Caco-2 (cell line): ENCODE results near the gene IRX2. TPM values are rescaled to one million over a fixed set of nuclear protein-coding genes. Genes with fewer than 3 reads are reported as not detected.

Experiments used
- BruUV-seq: library from RNA; stranded (reverse); fragments of 400-500 nt; replicated peaks from 2 replicates; lab custom pipeline; 2021; lab: Mats Ljungman, UMichigan
- CTCF ChIA-PET: fragments of 300-600 bp; sonication (Branson Sonifier 250); formaldehyde crosslinking; loops from one replicate; lab custom pipeline; 2022; ENCODE audit warnings: antibody characterized with exemption; lab: Charles Lee
- POLR2A ChIA-PET: fragments of 300-600 bp; sonication (Branson Sonifier 250); formaldehyde crosslinking; loops from one replicate; lab custom pipeline; 2022; ENCODE audit warnings: antibody characterized with exemption; lab: Charles Lee
- DNase-seq, 2 experiments: peaks; one replicate each; pipeline versions ENCODE4 v3.0.0 to v3.0.0-alpha.2; 2020 to 2022
- H3K27me3 ChIP-seq: replicated peaks from 2 replicates; pipeline ENCODE4 v1.6.0; 2011; ENCODE audit warnings: low read length; ENCODE audit not compliant: control insufficient read depth, insufficient read depth
- H3K36me3 ChIP-seq: 2 replicates; pipeline ENCODE4 v1.5.1; 2011; ENCODE audit warnings: low read length; ENCODE audit not compliant: control insufficient read depth, insufficient read depth
- H3K4me1 ChIP-seq: fragments of 250-450 bp; sonication (Bioruptor Pico); 2 replicates; pipeline ENCODE4 v1.5.1; 2020; ENCODE audit warnings: mild to moderate bottlenecking
- H3K4me3 ChIP-seq: 2 replicates; pipeline ENCODE4 v1.5.1; 2011; ENCODE audit warnings: low read depth, mild to moderate bottlenecking, control low read depth, low read length
- H3K9me3 ChIP-seq: fragments of 250-450 bp; sonication (Bioruptor Pico); 2 replicates; pipeline ENCODE4 v1.5.1; 2020; ENCODE audit warnings: mild to moderate bottlenecking, moderate library complexity
- H3K27ac Mint-ChIP-seq: one replicate; pipeline ENCODE4 v1.8.0; 2022; ENCODE audit warnings: mixed read lengths; ENCODE audit not compliant: unreplicated experiment
- H3K27me3 Mint-ChIP-seq: one replicate; pipeline ENCODE4 v1.8.0; 2022; ENCODE audit warnings: mixed read lengths; ENCODE audit not compliant: insufficient read depth, unreplicated experiment
- H3K36me3 Mint-ChIP-seq: one replicate; pipeline ENCODE4 v1.8.0; 2022; ENCODE audit warnings: mild to moderate bottlenecking, mixed read lengths; ENCODE audit not compliant: insufficient read depth, unreplicated experiment
- H3K4me1 Mint-ChIP-seq: one replicate; pipeline ENCODE4 v1.8.0; 2022; ENCODE audit warnings: low read depth, mixed read lengths; ENCODE audit not compliant: unreplicated experiment
- H3K4me3 Mint-ChIP-seq: one replicate; pipeline ENCODE4 v1.8.0; 2022; ENCODE audit warnings: mild to moderate bottlenecking, moderate library complexity, mixed read lengths; ENCODE audit not compliant: unreplicated experiment
- H3K9me3 Mint-ChIP-seq: one replicate; pipeline ENCODE4 v1.8.0; 2022; ENCODE audit warnings: mixed read lengths; ENCODE audit not compliant: unreplicated experiment
- intact Hi-C: fragments of 100-400 bp; cut with micrococcal nuclease; formaldehyde crosslinking; loops from one replicate; pipeline ENCODE4 v1.10.0; 2022; ENCODE audit not compliant: unreplicated experiment
- total RNA-seq: library from RNA; stranded (reverse); gene quantifications from 2 replicates; pipeline ENCODE4 v1.2.3, GENCODE V29; 2022
- TF ChIP-seq, protein P1 (sequence below), 2 experiments: fragments of 200-600 bp in 1 of 2; IDR thresholded peaks; 1 replicate in 1 of 2; 2 replicates in 1 of 2; pipeline versions ENCODE4 v1.5.1 to v1.8.0; 2011 to 2022; ENCODE audit warnings: antibody characterized with exemption in 1 of 2, control low read depth in 1 of 2, inconsistent platforms in 1 of 2, low read depth in 1 of 2, low read length in 1 of 2, mild to moderate bottlenecking in 1 of 2, moderate library complexity in 1 of 2; ENCODE audit not compliant: insufficient read depth in 1 of 2, severe bottlenecking in 1 of 2, unreplicated experiment in 1 of 2

IRX2 gene
- total RNA-seq, 1 experiment from 2014 or later: 44.1 TPM

GRCh38 chr5:2753452-2754420 is 2.3 kb upstream of the IRX2 start:
- DNase-seq: no peak
- H3K4me3 Mint-ChIP-seq: peak overlapping the region; percentile 85
- Histone ChIP-seq H3K4me1 (peaks cover 20% of the 10 kb centered on the region), H3K27me3 (no peaks in the 10 kb centered on the region), H3K9me3 (no peaks in the 10 kb centered on the region), H3K36me3 (no peaks in the 10 kb centered on the region), H3K4me3 (no peak overlapping the region)
- intact Hi-C loops: no loop called here
- peaks cover 35% of the 10 kb centered on the region for H3K4me1 Mint-ChIP-seq
- peaks cover 29% of the 10 kb centered on the region for H3K36me3 Mint-ChIP-seq
- H3K9me3 Mint-ChIP-seq: peaks cover 11% of the 10 kb centered on the region
- ChIA-PET POLR2A (interaction anchor here (0.6 kb wide), 1 partner anchor 34 kb away, joined by 7 read pairs; no protein-coding TSS in a partner anchor), CTCF (no interaction called here)
- no peaks in the 10 kb centered on the region for H3K27me3 Mint-ChIP-seq
- BruUV-seq: no TSS peak
- TF ChIP-seq, protein P1, sequence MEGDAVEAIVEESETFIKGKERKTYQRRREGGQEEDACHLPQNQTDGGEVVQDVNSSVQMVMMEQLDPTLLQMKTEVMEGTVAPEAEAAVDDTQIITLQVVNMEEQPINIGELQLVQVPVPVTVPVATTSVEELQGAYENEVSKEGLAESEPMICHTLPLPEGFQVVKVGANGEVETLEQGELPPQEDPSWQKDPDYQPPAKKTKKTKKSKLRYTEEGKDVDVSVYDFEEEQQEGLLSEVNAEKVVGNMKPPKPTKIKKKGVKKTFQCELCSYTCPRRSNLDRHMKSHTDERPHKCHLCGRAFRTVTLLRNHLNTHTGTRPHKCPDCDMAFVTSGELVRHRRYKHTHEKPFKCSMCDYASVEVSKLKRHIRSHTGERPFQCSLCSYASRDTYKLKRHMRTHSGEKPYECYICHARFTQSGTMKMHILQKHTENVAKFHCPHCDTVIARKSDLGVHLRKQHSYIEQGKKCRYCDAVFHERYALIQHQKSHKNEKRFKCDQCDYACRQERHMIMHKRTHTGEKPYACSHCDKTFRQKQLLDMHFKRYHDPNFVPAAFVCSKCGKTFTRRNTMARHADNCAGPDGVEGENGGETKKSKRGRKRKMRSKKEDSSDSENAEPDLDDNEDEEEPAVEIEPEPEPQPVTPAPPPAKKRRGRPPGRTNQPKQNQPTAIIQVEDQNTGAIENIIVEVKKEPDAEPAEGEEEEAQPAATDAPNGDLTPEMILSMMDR (IDR thresholded peaks at IDR 0.05; ENCODE audit: insufficient read depth in 1 of 2, low read depth in 1 of 2, low read length in 1 of 2, severe bottlenecking in 1 of 2, unreplicated experiment in 1 of 2): no peak
- peak overlapping the region; percentile 65 for H3K27ac Mint-ChIP-seq

GRCh38 chr5:2752821-2753439 is 1.5 kb upstream of the IRX2 start:
- intact Hi-C loops: no loop called here
- Histone ChIP-seq H3K4me3 (peak overlapping the region; percentile 96), H3K36me3 (no peaks in the 10 kb centered on the region), H3K9me3 (no peaks in the 10 kb centered on the region), H3K27me3 (no peaks in the 10 kb centered on the region), H3K4me1 (peaks cover 18% of the 10 kb centered on the region)
- no TSS peak for BruUV-seq
- peak overlapping the region; percentile 81 for H3K27ac Mint-ChIP-seq
- TF ChIP-seq, protein P1 (IDR thresholded peaks at IDR 0.05; ENCODE audit: insufficient read depth in 1 of 2, low read depth in 1 of 2, low read length in 1 of 2, severe bottlenecking in 1 of 2, unreplicated experiment in 1 of 2): no peak
- H3K36me3 Mint-ChIP-seq: peaks cover 34% of the 10 kb centered on the region
- H3K4me1 Mint-ChIP-seq: peaks cover 27% of the 10 kb centered on the region
- H3K27me3 Mint-ChIP-seq: no peaks in the 10 kb centered on the region
- ChIA-PET CTCF (no interaction called here), POLR2A (no interaction called here)
- peak overlapping the region; percentile 85 for H3K4me3 Mint-ChIP-seq
- no peak for DNase-seq
- peaks cover 11% of the 10 kb centered on the region for H3K9me3 Mint-ChIP-seq

DNA sequence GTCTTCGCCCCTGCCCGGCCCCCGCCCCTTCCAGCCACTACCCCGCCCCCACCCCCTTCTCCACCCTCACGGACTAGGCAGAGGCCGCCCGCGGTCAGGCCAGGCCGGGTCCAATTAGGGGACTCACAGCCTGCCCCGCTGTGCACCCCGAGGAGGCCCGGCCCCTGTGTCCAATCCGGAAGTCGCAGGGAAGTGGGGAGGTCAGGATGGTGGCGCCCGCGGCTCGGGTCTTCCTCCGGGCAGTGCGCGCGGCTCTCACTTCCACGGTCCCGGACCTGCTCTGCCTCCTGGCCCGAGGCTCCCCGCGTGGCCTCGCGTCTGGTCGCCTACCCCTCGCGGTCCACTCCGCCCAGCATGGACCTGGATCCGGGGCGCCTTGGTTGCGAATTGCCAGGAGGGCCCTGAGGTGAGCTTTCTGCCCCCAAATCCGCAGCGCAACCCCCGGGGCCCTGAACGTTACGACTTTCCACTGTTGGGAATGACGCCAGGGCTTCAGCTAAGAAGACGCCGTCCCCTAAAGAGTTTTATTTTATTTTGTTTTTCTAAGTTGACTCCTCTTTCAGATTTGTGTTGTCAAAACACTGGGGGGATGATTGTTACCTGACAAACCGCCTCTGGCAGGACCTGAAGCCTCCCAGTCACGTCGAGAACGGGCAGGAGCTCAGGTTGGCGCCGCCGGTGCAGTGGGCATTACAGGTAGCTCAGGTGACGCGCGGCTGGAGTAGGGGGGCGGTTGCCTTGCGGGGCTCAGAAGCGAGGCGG is 763 bp upstream of the IRX2 start:
- BruUV-seq: TSS peak; percentile 60
- Mint-ChIP-seq H3K27ac (peak overlapping the region; percentile 81), H3K36me3 (peaks cover 41% of the 10 kb centered on the region), H3K27me3 (no peaks in the 10 kb centered on the region), H3K9me3 (peaks cover 11% of the 10 kb centered on the region), H3K4me1 (peaks cover 24% of the 10 kb centered on the region), H3K4me3 (peak overlapping the region; percentile 85)
- ChIA-PET CTCF (no interaction called here), POLR2A (no interaction called here)
- peaks cover 16% of the 10 kb centered on the region; the same call in 1 of the 2 replicates for H3K4me1 ChIP-seq
- intact Hi-C loops: no loop called here
- H3K36me3 ChIP-seq: peaks cover 3% of the 10 kb centered on the region; the same call in 1 of the 2 replicates
- TF ChIP-seq, protein P1 (IDR thresholded peaks at IDR 0.05; ENCODE audit: insufficient read depth in 1 of 2, low read depth in 1 of 2, low read length in 1 of 2, severe bottlenecking in 1 of 2, unreplicated experiment in 1 of 2): no peak
- H3K9me3 ChIP-seq: no peaks in the 10 kb centered on the region
- peak overlapping the region; percentile 96 for H3K4me3 ChIP-seq
- H3K27me3 ChIP-seq: no peaks in the 10 kb centered on the region
- DNase-seq: peak; percentile 26 to 84
